OCI-LY3 (cell line): Measurements from ENCODE around the gene JMJD8.

Source experiments
- H2AFZ ChIP-seq: fragments of 200-600, 300-600 bp; shearing (Covaris generic); 2 replicates; pipeline ENCODE4 v1.6.0; 2014; ENCODE audit warnings: antibody characterized with exemption, low read depth, low read length
- H3K27ac ChIP-seq: fragments of 200-600, 300-600 bp; sonication (generic); 2 replicates; pipeline ENCODE4 v1.5.1; 2014; ENCODE audit warnings: mild to moderate bottlenecking, low read length, moderate library complexity, mixed read lengths
- H3K27me3 ChIP-seq: fragments of 200-600, 300-600 bp; sonication (generic); 2 replicates; pipeline ENCODE4 v1.6.1; 2014; ENCODE audit warnings: low read depth, low read length, mixed read lengths
- H3K36me3 ChIP-seq: fragments of 200-600, 300-600 bp; sonication (generic); replicated peaks from 2 replicates; pipeline ENCODE3; 2014; ENCODE audit warnings: low read depth, low read length, mixed read lengths
- H3K4me1 ChIP-seq: fragments of 300-600, 200-600 bp; sonication (generic); 2 replicates; pipeline ENCODE4 v1.6.1; 2014; ENCODE audit warnings: low read length, mixed read lengths
- H3K4me2 ChIP-seq: fragments of 200-600, 300-600 bp; sonication (generic); 2 replicates; pipeline ENCODE4 v1.6.1; 2014; ENCODE audit warnings: low read length, mixed read lengths
- H3K4me3 ChIP-seq: fragments of 300-600, 200-600 bp; sonication (generic); 2 replicates; pipeline ENCODE4 v1.5.1; 2014; ENCODE audit warnings: antibody characterized with exemption, mild to moderate bottlenecking, low read length, moderate library complexity
- H3K79me2 ChIP-seq: fragments of 300-600, 200-600 bp; shearing (Covaris generic); 2 replicates; pipeline ENCODE4 v1.6.1; 2014; ENCODE audit warnings: mild to moderate bottlenecking, low read length, mixed read lengths
- H3K9ac ChIP-seq: fragments of 300-600, 200-600 bp; shearing (Covaris generic); 2 replicates; pipeline ENCODE4 v1.6.0; 2014; ENCODE audit warnings: mild to moderate bottlenecking, low read length, moderate library complexity
- H3K9me3 ChIP-seq: fragments of 200-600, 300-600 bp; shearing (Covaris generic); 2 replicates; pipeline ENCODE4 v1.6.1; 2014; ENCODE audit warnings: low read length, mixed read lengths; ENCODE audit not compliant: insufficient read depth
- H4K20me1 ChIP-seq: fragments of 200-600, 300-600 bp; sonication (generic); 2 replicates; pipeline ENCODE4 v1.6.1; 2016; ENCODE audit warnings: low read length, mixed read lengths; ENCODE audit not compliant: insufficient read depth
- CTCF ChIP-seq: fragments of 200-600, 300-600 bp; sonication (generic); IDR thresholded peaks from 2 replicates; pipeline ENCODE4 v1.5.1; 2014; ENCODE audit warnings: antibody characterized with exemption, low read length, low read depth
- EZH2phosphoT487 ChIP-seq: fragments of 200-600 bp; shearing (Covaris generic); IDR thresholded peaks from 2 replicates; pipeline ENCODE4 v1.6.1; 2018; ENCODE audit warnings: antibody characterized with exemption, mixed run types, low read depth

Gene JMJD8

GRCh38 chr16:658679-659571, 25.2 kb downstream of the JMJD8 start:
- Histone ChIP-seq H3K79me2 (no peaks in the 10 kb centered on the region), H3K27ac (no peak overlapping the region), H4K20me1 (no peaks in the 10 kb centered on the region), H3K36me3 (peaks cover 4% of the 10 kb centered on the region), H3K9me3 (no peaks in the 10 kb centered on the region), H3K4me3 (no peak overlapping the region), H3K27me3 (no peaks in the 10 kb centered on the region), H2AFZ (no peak overlapping the region), H3K4me2 (no peak overlapping the region), H3K4me1 (peaks cover 3% of the 10 kb centered on the region; the same call in 1 of the 2 replicates), H3K9ac (no peak overlapping the region)
- TF ChIP-seq EZH2phosphoT487 (no peak), CTCF (peak; percentile 20)

GRCh38 chr16:657487-657886, 26.6 kb downstream of the JMJD8 start:
- Histone ChIP-seq H3K79me2 (no peaks in the 10 kb centered on the region), H3K4me1 (peaks cover 3% of the 10 kb centered on the region; the same call in 1 of the 2 replicates), H3K9ac (no peak overlapping the region), H3K36me3 (peaks cover 4% of the 10 kb centered on the region), H3K4me3 (no peak overlapping the region), H4K20me1 (no peaks in the 10 kb centered on the region), H3K27me3 (no peaks in the 10 kb centered on the region), H2AFZ (no peak overlapping the region), H3K9me3 (no peaks in the 10 kb centered on the region), H3K4me2 (no peak overlapping the region), H3K27ac (no peak overlapping the region)
- no peak for TF ChIP-seq EZH2phosphoT487
- TF ChIP-seq CTCF: no peak

GRCh38 chr16:654034-654433, 30.1 kb downstream of the JMJD8 start:
- Histone ChIP-seq H3K36me3 (no peaks in the 10 kb centered on the region), H4K20me1 (no peaks in the 10 kb centered on the region), H3K79me2 (peaks cover 7% of the 10 kb centered on the region; the same call in 1 of the 2 replicates), H3K4me1 (peaks cover 7% of the 10 kb centered on the region; the same call in 1 of the 2 replicates), H3K27ac (no peak overlapping the region), H3K4me2 (no peak overlapping the region), H3K27me3 (no peaks in the 10 kb centered on the region), H3K9me3 (no peaks in the 10 kb centered on the region), H3K4me3 (no peak overlapping the region), H3K9ac (no peak overlapping the region), H2AFZ (no peak overlapping the region)
- no peak for TF ChIP-seq EZH2phosphoT487
- no peak for TF ChIP-seq CTCF

GRCh38 chr16:652454-653305, 31.5 kb downstream of the JMJD8 start:
- no peak overlapping the region for H3K4me2 ChIP-seq
- peaks cover 9% of the 10 kb centered on the region for H3K4me1 ChIP-seq
- H3K79me2 ChIP-seq: peaks cover 20% of the 10 kb centered on the region
- H3K27ac ChIP-seq: no peak overlapping the region
- TF ChIP-seq EZH2phosphoT487 (no peak), CTCF (no peak)
- no peaks in the 10 kb centered on the region for H3K36me3 ChIP-seq
- H3K9ac ChIP-seq: no peak overlapping the region
- H3K27me3 ChIP-seq: no peaks in the 10 kb centered on the region
- no peak overlapping the region for H3K4me3 ChIP-seq
- H4K20me1 ChIP-seq: no peaks in the 10 kb centered on the region
- no peaks in the 10 kb centered on the region for H3K9me3 ChIP-seq
- no peak overlapping the region for H2AFZ ChIP-seq
